Omental fat pad (tissue), 4 donors: Measurements from ENCODE around the gene DUOXA1. TPM values are rescaled to one million over a fixed set of nuclear protein-coding genes. Genes with fewer than 3 reads are reported as not detected.

Source experiments
- ATAC-seq: fragments of 150-250 bp; one replicate; pipeline ENCODE4 v1.9.1; 2016; ENCODE audit warnings: mild to moderate bottlenecking, moderate library complexity; ENCODE audit not compliant: low FRiP score
- DNase-seq: peaks from one replicate; pipeline ENCODE4 v3.0.0-alpha.2; 2019; ENCODE audit warnings: low spot score
- CTCF ChIP-seq, 3 donors: fragments of 450-650 bp; IDR thresholded peaks; one replicate each; pipeline ENCODE4 v1.5.1; 2016 to 2017; ENCODE audit warnings: antibody characterized with exemption in 3 of 3, mild to moderate bottlenecking in 3 of 3, moderate library complexity in 2 of 3
- total RNA-seq, 4 donors: library from RNA; depleted of rRNA; stranded (reverse); fragments of >200 nt; gene quantifications; one replicate each; pipeline ENCODE4 v1.1.0, GENCODE V29; 2016

The DUOXA1 gene
- total RNA-seq, 4 donors from 2014 or later: 0.95 to 1.9 (median 1.4) TPM

GRCh38 chr15:45163508-45163856, 33.8 kb upstream of the DUOXA1 start:
- TF ChIP-seq CTCF (IDR thresholded peaks at IDR 0.05): no peak
- ATAC-seq (no peak), DNase-seq (no peak)

- DNase-seq (peak; percentile 65), ATAC-seq (peak; percentile 69)
- TF ChIP-seq CTCF (IDR thresholded peaks at IDR 0.05): peak in 2 of 3 donors; percentile 63 to 70
These were observed 33.3 kb upstream of the DUOXA1 start for GRCh38 chr15:45162771-45163507.

GRCh38 chr15:45161666-45162065, 32.0 kb upstream of the DUOXA1 start:
- TF ChIP-seq CTCF (IDR thresholded peaks at IDR 0.05): no peak

GRCh38 chr15:45157974-45158373, 28.3 kb upstream of the DUOXA1 start:
- no peak for ATAC-seq
- no peak for TF ChIP-seq CTCF (IDR thresholded peaks at IDR 0.05)
- no peak for DNase-seq

More at GRCh38 chr15:45161666-45162065, 32.0 kb upstream of the DUOXA1 start:
- no peak for ATAC-seq
- DNase-seq: no peak

- peak; percentile 38 for ATAC-seq
These were observed 27.2 kb upstream of the DUOXA1 start for GRCh38 chr15:45156744-45157455.

GRCh38 chr15:45155739-45156138, 26.1 kb upstream of the DUOXA1 start:
- ATAC-seq: no peak
- DNase-seq: no peak
- no peak for TF ChIP-seq CTCF (IDR thresholded peaks at IDR 0.05)

More at GRCh38 chr15:45156744-45157455, 27.2 kb upstream of the DUOXA1 start:
- TF ChIP-seq CTCF (IDR thresholded peaks at IDR 0.05): no peak
- no peak for DNase-seq
